SJCRH30 (cell line): ENCODE results near the gene PNPLA8. TPM values are rescaled to one million over a fixed set of nuclear protein-coding genes. Genes with fewer than 3 reads are reported as not detected.

Source experiments
- DNase-seq, 2 experiments: peaks; one replicate each; pipeline ENCODE4 v3.0.0-alpha.2; 2015 to 2020
- H3K27ac ChIP-seq: fragments of 250-450 bp; sonication (Bioruptor Pico); 2 replicates; pipeline ENCODE4 v1.5.1; 2020; ENCODE audit warnings: mild to moderate bottlenecking, moderate library complexity
- H3K27me3 ChIP-seq: fragments of 250-450 bp; sonication (Bioruptor Pico); 2 replicates; pipeline ENCODE4 v1.5.1; 2020; ENCODE audit warnings: mild to moderate bottlenecking, moderate library complexity
- H3K36me3 ChIP-seq: fragments of 250-450 bp; sonication (Bioruptor Pico); 2 replicates; pipeline ENCODE4 v1.5.1; 2020; ENCODE audit warnings: mild to moderate bottlenecking, moderate library complexity
- H3K4me1 ChIP-seq: fragments of 250-450 bp; sonication (Bioruptor Pico); 2 replicates; pipeline ENCODE4 v1.5.1; 2020; ENCODE audit warnings: mild to moderate bottlenecking, moderate library complexity
- H3K4me3 ChIP-seq: fragments of 250-450 bp; sonication (Bioruptor Pico); 2 replicates; pipeline ENCODE4 v1.5.1; 2020; ENCODE audit warnings: mild to moderate bottlenecking, moderate library complexity
- H3K9me3 ChIP-seq: fragments of 250-450 bp; sonication (Bioruptor Pico); replicated peaks from 2 replicates; pipeline ENCODE4 v1.5.1; 2020; ENCODE audit warnings: mild to moderate bottlenecking, moderate library complexity
- total RNA-seq: library from RNA; depleted of rRNA; stranded (reverse); fragments of >200 nt; shearing (Covaris generic); gene quantifications from 2 replicates; pipeline ENCODE4 v1.2.3, GENCODE V29; 2014

The PNPLA8 gene
- total RNA-seq, 1 experiment from 2014 or later: 27.9 TPM

GRCh38 chr7:108452707-108453106 lies 73.2 kb downstream of the PNPLA8 start:
- Histone ChIP-seq H3K4me3 (no peak overlapping the region), H3K4me1 (no peaks in the 10 kb centered on the region; the same call in 1 of the 2 replicates), H3K27me3 (no peaks in the 10 kb centered on the region), H3K36me3 (no peaks in the 10 kb centered on the region), H3K27ac (no peak overlapping the region), H3K9me3 (no peaks in the 10 kb centered on the region)
- peak; percentile 15 to 67 for DNase-seq

- no peaks in the 10 kb centered on the region for H3K9me3 ChIP-seq
- DNase-seq: no peak
- H3K36me3 ChIP-seq: no peaks in the 10 kb centered on the region
- H3K4me3 ChIP-seq: no peak overlapping the region
- H3K27ac ChIP-seq: no peak overlapping the region
- no peaks in the 10 kb centered on the region for H3K27me3 ChIP-seq
- H3K4me1 ChIP-seq: no peaks in the 10 kb centered on the region; the same call in 1 of the 2 replicates
Observed at GRCh38 chr7:108451296-108451848, 74.6 kb downstream of the PNPLA8 start.

GRCh38 chr7:108450160-108450559 lies 75.8 kb downstream of the PNPLA8 start:
- no peak for DNase-seq
- no peaks in the 10 kb centered on the region for H3K27me3 ChIP-seq
- no peaks in the 10 kb centered on the region for H3K9me3 ChIP-seq

GRCh38 chr7:108449521-108449920 lies 76.4 kb downstream of the PNPLA8 start:
- DNase-seq: no peak
- H3K27ac ChIP-seq: no peak overlapping the region
- H3K4me1 ChIP-seq: no peaks in the 10 kb centered on the region; the same call in 1 of the 2 replicates
- no peaks in the 10 kb centered on the region for H3K36me3 ChIP-seq
- H3K27me3 ChIP-seq: no peaks in the 10 kb centered on the region
- H3K9me3 ChIP-seq: no peaks in the 10 kb centered on the region
- H3K4me3 ChIP-seq: no peak overlapping the region

More at GRCh38 chr7:108450160-108450559, 75.8 kb downstream of the PNPLA8 start:
- no peaks in the 10 kb centered on the region; the same call in 1 of the 2 replicates for H3K4me1 ChIP-seq
- H3K27ac ChIP-seq: no peak overlapping the region
- no peak overlapping the region for H3K4me3 ChIP-seq
- H3K36me3 ChIP-seq: no peaks in the 10 kb centered on the region

- H3K27ac ChIP-seq: no peak overlapping the region
- H3K9me3 ChIP-seq: no peaks in the 10 kb centered on the region
- no peaks in the 10 kb centered on the region for H3K36me3 ChIP-seq
- no peak overlapping the region for H3K4me3 ChIP-seq
- H3K27me3 ChIP-seq: no peaks in the 10 kb centered on the region
- no peaks in the 10 kb centered on the region; the same call in 1 of the 2 replicates for H3K4me1 ChIP-seq
- DNase-seq: no peak
Observed at GRCh38 chr7:108448584-108449505, 77.1 kb downstream of the PNPLA8 start.

DNA sequence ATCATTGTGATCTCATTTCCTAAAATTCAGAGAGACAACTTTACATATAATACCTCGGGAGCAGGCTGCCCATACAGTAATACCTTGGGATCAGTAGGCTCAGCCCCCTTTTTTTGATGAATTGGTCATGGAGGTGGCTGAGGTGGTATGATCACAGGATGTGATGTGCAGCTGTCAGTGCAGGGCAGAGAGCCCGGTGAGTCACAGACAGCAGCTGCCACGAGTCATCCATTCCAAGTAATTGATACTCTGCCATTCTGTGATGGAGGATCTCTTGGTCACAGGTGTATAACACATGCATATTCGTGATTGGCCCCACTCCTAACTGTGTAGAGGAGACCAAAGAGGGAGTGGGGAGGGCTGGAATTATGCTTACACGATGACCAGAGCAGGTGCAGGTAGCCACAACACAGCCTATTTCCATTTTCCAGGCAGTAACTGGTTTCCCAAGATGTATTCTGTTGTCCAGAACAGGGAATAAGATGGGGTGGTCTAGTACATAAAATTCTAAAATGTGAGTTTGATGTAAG lies 83.8 kb downstream of the PNPLA8 start:
- no peaks in the 10 kb centered on the region for H3K36me3 ChIP-seq
- peak overlapping the region; percentile 97 for H3K27ac ChIP-seq
- no peaks in the 10 kb centered on the region for H3K27me3 ChIP-seq
- no peaks in the 10 kb centered on the region for H3K9me3 ChIP-seq
- H3K4me3 ChIP-seq: no peak overlapping the region
- H3K4me1 ChIP-seq: peaks cover 35% of the 10 kb centered on the region
- DNase-seq: peak; percentile 95 to 98

DNA sequence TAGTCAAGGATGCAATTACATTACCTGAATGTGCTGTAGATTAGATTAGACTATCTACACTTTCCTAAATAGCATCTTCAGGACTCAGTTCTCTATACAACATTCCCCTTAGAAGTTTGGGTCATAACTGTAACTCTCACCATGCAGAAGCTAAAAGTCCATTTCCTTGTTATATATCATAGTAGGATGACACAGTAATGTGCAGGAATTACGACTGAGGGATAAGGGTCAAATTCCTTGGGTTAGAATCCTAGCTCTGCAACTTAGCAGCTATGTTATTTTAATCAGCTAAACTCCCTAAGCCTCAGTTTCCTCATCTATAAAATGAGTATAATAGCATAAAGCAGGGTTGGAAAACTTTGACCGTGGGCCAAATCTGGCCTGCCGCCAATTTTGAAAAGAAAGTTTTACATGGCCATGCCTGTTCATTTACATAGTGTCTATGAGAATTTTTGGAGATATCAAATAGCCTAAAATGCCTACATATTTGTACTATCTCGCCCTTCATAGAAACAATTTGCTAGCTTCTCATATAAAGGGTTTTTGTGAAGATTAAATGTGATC lies 84.5 kb downstream of the PNPLA8 start:
- H3K4me3 ChIP-seq: no peak overlapping the region
- H3K27ac ChIP-seq: peak overlapping the region; percentile 97
- DNase-seq: peak; percentile 54 to 73
- no peaks in the 10 kb centered on the region for H3K36me3 ChIP-seq
- H3K4me1 ChIP-seq: peaks cover 35% of the 10 kb centered on the region
- H3K27me3 ChIP-seq: no peaks in the 10 kb centered on the region
- H3K9me3 ChIP-seq: no peaks in the 10 kb centered on the region

DNA sequence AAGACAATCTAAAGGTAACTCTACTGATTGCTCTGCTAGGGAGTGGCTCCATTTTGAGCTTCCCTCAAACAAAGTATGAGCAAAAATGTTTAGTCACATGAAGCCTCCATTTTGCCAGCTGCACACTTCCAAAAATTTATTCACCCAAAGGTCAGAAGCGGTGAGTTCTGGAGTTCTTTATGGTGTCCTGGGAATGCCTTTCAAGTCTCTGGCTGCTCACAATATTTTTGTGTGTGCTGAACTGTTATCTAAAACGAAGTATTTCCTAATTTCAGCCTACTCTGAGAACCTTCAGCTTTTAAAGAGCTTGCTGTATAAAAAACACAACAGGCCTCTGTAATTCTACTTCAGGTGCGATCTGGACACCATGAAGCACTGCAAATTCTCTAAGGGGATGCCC lies 85.3 kb downstream of the PNPLA8 start:
- no peak overlapping the region for H3K4me3 ChIP-seq
- peak overlapping the region; percentile 97 for H3K27ac ChIP-seq
- no peaks in the 10 kb centered on the region for H3K9me3 ChIP-seq
- H3K4me1 ChIP-seq: peaks cover 35% of the 10 kb centered on the region
- H3K27me3 ChIP-seq: no peaks in the 10 kb centered on the region
- DNase-seq: peak in 1 of 2 experiments; percentile 46
- no peaks in the 10 kb centered on the region for H3K36me3 ChIP-seq

DNA sequence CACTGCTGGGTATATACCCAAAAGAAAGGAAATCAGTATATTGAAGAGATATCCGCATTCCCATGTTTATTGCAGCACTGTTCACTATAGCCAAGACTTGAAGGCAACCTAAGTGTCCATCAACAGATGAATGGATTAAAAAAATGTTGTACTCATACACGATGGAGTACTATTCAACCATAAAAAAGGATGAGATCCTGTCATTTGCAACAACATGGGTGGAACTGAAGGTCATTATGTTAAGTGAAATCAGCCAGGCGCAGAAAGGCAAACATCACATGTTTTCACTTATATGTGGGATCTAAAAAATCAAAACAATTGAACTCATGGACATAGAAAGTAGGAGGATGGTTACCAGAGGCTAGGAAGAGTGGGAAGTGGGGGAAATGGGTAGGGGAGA lies 89.0 kb downstream of the PNPLA8 start:
- H3K27ac ChIP-seq: no peak overlapping the region
- peaks cover 21% of the 10 kb centered on the region for H3K4me1 ChIP-seq
- no peaks in the 10 kb centered on the region for H3K36me3 ChIP-seq
- no peak for DNase-seq
- H3K9me3 ChIP-seq: no peaks in the 10 kb centered on the region
- no peaks in the 10 kb centered on the region for H3K27me3 ChIP-seq
- H3K4me3 ChIP-seq: no peak overlapping the region

GRCh38 chr7:108434010-108434409 lies 91.9 kb downstream of the PNPLA8 start:
- H3K4me3 ChIP-seq: no peak overlapping the region
- no peaks in the 10 kb centered on the region for H3K9me3 ChIP-seq
- H3K27ac ChIP-seq: no peak overlapping the region
- no peaks in the 10 kb centered on the region for H3K27me3 ChIP-seq
- H3K4me1 ChIP-seq: no peaks in the 10 kb centered on the region
- H3K36me3 ChIP-seq: no peaks in the 10 kb centered on the region
- no peak for DNase-seq

DNA sequence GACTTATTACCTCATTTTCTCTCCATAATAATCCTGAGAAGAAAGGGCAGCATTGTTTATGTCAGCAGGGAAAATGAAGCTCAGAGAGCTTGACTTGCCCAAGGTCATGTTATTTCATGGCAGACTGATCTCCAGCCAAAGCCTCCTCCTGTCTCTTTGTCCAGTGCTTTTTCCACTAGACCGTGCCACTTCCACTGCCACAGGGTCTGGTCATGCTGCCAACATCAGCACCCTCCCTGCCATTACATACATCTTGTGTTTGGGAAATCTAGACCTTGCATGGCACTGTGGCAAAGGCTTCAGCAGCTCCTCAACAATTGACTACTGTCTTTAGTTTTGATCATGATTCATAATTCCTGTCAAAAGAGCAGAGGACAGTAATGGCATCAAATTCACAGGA lies 94.8 kb downstream of the PNPLA8 start:
- no peak for DNase-seq
- Histone ChIP-seq H3K36me3 (no peaks in the 10 kb centered on the region), H3K4me1 (no peaks in the 10 kb centered on the region), H3K27me3 (no peaks in the 10 kb centered on the region), H3K4me3 (no peak overlapping the region), H3K27ac (no peak overlapping the region), H3K9me3 (no peaks in the 10 kb centered on the region)

DNA sequence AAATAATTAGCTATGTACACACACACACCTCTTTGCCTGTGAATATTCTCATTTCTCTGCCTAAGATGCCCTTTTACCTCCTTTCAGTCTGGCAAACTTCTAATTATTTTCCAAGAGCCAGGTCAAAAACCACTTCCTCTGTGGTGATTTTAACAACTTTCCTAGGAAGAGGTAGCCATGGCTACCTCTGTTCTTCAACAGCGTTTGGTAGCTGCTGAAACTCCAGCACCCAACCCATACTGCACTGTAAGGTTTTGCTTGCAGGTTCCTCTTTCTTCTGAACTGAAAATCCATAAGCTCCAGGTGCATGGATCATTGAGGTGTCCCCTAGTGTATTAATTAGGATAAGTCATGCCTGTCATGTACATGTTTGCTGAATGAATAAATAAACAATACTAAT lies 95.3 kb downstream of the PNPLA8 start:
- Histone ChIP-seq H3K4me3 (no peak overlapping the region), H3K27me3 (no peaks in the 10 kb centered on the region), H3K9me3 (no peaks in the 10 kb centered on the region), H3K4me1 (no peaks in the 10 kb centered on the region), H3K36me3 (no peaks in the 10 kb centered on the region), H3K27ac (no peak overlapping the region)
- no peak for DNase-seq

- H3K9me3 ChIP-seq: no peaks in the 10 kb centered on the region
- no peak for DNase-seq
- no peak overlapping the region for H3K4me3 ChIP-seq
- H3K4me1 ChIP-seq: no peaks in the 10 kb centered on the region
- no peaks in the 10 kb centered on the region for H3K36me3 ChIP-seq
- H3K27me3 ChIP-seq: no peaks in the 10 kb centered on the region
- H3K27ac ChIP-seq: no peak overlapping the region
Observed at GRCh38 chr7:108427766-108428165, 98.2 kb downstream of the PNPLA8 start.

DNA sequence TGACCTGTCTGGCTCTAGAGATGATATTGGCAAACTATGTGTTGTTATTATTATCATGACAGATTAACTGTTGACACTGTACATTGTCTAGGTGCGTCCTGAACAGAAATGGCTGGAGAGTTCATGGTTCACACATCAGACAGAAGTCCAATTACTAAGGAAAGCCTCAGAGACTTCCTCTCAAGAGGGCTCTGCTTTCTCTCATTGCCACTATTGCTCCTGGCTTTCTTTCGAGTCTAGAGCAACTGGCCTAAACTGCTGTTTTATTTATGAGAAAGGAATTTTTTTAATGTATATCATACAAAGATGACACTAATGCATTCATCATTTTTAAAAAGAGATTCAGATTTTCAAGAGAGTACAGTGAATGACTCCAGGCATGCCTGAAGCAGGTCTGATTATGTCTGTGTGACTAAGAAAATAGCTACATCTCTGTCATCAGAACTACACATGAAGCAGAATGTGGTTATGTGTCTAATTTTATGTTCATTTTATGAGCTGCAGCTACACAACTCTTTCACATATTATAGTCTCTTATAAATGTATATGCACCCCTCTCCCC lies 100.1 kb downstream of the PNPLA8 start:
- Histone ChIP-seq H3K27me3 (no peaks in the 10 kb centered on the region), H3K4me1 (peaks cover 7% of the 10 kb centered on the region), H3K27ac (no peak overlapping the region), H3K9me3 (no peaks in the 10 kb centered on the region), H3K36me3 (no peaks in the 10 kb centered on the region), H3K4me3 (no peak overlapping the region)
- no peak for DNase-seq

DNA sequence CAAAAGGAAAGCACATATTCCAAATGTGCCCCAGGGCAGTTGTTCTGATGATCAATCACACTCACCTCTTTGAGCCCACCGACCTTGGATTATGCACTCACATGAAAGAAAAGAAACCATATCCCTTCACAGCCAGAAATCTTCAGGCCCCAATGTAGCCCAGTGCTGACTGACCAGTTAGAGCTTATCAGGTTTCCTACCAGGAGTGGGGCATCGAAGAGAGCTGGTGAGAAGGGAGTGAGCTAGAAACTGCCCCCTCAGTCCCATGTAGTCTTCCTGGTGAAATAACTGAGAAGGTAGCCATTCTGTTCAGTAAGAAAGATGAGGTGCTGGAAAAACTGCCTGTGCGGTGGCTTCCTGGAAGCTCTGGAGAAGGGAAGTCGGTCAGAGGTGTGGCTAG lies 101.9 kb downstream of the PNPLA8 start:
- Histone ChIP-seq H3K4me3 (no peak overlapping the region), H3K27ac (no peak overlapping the region), H3K4me1 (peaks cover 7% of the 10 kb centered on the region), H3K9me3 (no peaks in the 10 kb centered on the region), H3K27me3 (no peaks in the 10 kb centered on the region), H3K36me3 (no peaks in the 10 kb centered on the region)
- no peak for DNase-seq
